ENCODE measurements around the gene ENPP3.

The ENPP3 gene
- 1.1 to 2.2 reads per million in 2 donors for total RNA-seq

DNA sequence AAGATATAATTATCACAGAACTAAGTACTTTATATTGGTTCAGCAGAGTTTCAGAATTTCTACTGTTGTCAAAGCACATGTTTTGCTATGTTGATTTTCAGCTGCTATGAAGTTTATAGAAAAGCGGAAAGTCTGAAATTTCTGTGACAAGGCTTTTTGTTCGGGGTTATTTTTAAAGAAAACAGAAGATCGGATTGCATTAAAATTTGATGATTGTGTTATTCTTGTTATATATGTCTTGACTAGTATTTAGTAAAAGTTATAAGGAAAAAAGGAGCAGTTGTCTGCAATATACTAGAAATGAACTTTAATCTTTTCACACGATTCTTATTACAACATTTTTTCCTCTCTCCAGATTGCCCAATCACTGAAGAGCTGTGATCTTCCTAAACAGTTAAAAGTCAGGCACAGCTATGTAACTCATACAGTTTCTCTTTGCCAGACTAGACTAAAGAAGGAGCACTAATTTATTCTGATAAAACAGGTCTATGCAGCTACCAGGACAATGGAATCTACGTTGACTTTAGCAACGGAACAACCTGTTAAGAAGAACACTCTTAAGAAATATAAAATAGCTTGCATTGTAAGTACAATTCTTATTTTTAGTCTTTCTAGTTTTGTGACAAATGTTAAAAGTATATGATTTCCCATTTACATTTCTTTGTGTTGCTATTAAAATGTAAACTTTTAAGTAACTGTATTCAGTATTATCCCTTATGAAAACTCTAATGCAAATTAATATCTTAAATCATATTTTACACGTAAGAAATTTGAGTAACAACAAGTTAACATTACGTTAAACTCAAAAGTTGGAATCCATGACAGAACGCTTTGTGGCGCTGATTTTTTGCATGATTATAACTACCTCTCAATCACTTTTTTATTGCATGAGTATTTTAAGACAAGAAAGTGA, at the start of gene ENPP3:
ENPP3 (plus strand) TSS at position 423 of the 913 bp plus-strand sequence; CDS start at position 506, 83 bp downstream.
- DNase-seq, result no peak

DNA sequence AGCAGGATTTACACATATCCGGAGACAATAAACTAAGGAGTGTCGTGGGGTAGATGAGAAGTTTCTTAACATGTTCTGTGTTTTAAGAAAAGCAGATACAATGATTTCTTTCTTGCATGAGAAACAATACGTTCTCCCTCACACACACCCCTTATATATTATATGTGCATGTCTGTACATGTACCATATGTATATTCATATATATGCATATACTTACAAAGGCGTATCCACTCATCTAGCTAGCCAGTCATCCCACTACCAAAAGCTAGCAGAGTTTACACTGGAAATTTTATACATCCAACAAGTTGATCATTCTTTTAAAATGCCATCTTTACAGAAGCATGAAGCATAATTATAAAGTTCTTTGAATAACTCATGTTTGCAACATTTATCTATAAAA, 49.2 kb upstream of the ENPP3 start:
- DNase-seq, result no peak

GRCh38 chr6:131588643-131589042, 48.5 kb upstream of the ENPP3 start:
- no peak for DNase-seq

DNA sequence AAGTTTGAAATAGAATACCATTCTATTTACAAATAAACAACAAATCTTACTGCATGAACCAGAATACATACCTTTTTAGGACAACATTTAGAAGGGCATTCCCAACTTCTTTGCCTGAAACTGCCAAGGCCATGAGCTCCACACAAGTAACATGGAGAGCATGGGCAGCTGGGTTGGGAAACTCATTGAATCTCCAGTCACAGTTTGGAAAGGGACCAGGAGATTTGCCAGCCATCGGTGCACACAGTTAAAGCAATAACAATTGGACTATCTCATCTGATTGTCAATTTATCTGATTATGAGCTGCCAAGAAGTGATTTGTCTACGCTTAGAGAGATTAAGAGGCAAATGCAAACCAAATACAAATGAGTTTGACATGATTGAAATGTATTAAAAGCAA, 44.2 kb upstream of the ENPP3 start:
- no peak for DNase-seq

- no peak for DNase-seq
Measured at GRCh38 chr6:131594074-131594473, 43.0 kb upstream of the ENPP3 start.

GRCh38 chr6:131597446-131597845, 39.7 kb upstream of the ENPP3 start:
- peak in 1 of 5 experiments; percentile 19 for DNase-seq

DNA sequence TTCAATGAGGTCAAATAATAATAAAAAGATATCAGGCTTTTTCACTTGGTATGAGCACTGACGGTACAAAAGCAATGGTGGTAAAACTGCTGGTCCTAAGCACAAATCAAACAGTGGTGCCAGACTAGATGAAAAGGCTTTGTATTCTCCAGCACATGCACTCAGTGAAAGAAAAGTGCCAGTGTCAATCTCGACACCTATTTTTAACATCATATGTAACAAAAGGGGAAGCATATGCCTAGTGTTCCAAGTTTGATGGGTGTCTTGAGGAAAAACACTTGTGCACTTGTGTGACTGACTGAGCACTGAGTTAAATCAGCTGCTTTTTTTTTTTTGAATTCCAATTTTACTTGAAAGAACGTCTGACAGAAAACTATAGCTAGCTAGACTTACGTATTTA, 36.4 kb upstream of the ENPP3 start:
- DNase-seq, result no peak

DNA sequence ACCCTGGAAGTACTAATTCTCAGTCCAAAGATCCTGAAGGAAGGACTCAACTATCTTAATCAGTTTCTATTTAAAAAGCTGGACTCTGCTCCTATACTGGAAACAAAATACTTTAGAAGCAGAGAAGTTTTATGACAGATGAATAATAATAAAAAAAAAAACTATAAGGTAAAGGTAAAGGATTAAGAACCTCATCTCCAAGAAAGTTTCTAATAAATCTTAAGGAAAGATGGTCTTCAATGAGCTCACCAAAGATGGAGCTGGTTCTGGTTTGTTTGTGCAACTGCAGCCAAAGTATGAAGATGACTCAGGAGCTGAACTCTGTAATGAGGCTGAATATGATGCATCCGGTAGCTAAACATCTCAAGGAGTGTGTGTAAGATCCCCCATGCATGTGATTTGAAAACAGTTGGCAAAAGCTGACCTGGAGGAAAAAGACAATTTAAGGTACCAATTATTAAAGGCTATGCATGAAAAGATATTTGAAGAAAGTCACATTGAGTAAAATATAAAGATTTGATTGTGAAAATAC, 34.3 kb upstream of the ENPP3 start:
- DNase-seq, result no peak

GRCh38 chr6:131613296-131613925, 23.7 kb upstream of the ENPP3 start:
- DNase-seq, result no peak

GRCh38 chr6:131615275-131615674, 21.8 kb upstream of the ENPP3 start:
- peak in 1 of 5 experiments; percentile 35 for DNase-seq

- DNase-seq, result peak; percentile 87 to 96 (median 91)
Measured at GRCh38 chr6:131627724-131628682, 9.1 kb upstream of the ENPP3 start, which contains the start of gene MED23. TSS of gene MED23 (minus strand) at chr6:131628242. CDS start at chr6:131628049, 193 bp downstream.

DNA sequence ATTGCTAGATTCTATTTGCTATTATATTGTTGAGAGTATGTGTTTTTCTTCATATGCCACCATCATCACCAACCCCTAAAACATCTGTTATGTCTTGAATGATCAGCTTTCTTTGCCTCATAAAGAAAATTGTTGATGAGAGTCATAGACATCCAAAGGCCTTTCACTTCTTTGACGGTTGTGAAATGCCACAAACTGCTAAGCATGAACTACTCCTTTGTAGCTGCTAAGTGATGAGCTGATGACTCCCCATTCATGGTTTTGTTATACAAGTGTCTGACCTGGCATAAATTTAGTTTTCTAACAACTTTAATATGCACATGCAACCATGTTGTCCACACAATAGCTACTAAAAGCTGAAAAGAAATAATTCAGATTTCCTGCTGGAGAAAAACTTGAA, 8.4 kb upstream of the ENPP3 start:
- DNase-seq, result peak in 1 of 5 experiments; percentile 72

DNA sequence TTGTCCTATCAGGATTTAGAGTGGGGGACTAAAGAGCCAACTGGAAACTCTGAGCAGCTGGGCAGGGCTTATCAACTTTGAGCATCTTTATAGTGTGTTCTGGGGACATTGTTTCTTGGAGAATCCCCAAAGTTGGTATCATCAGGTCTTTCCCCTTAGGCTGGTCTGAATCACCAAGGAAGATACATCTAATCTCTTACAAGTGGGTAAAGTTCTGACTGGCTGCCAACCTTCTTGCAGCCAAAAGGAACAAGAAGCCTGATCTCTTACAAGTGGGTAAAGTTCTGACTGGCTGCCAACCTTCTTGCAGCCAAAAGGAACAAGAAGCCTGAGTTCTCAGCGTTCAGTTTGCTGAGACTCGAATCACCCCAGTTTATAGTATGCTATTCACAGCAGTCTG, 7.5 kb upstream of the ENPP3 start:
- DNase-seq, result peak in 1 of 5 experiments; percentile 56

GRCh38 chr6:131631625-131632289, 5.3 kb upstream of the ENPP3 start:
- DNase-seq, result no peak

- DNase-seq, result no peak
Measured at GRCh38 chr6:131635384-131636340, 1.4 kb upstream of the ENPP3 start.

DNA sequence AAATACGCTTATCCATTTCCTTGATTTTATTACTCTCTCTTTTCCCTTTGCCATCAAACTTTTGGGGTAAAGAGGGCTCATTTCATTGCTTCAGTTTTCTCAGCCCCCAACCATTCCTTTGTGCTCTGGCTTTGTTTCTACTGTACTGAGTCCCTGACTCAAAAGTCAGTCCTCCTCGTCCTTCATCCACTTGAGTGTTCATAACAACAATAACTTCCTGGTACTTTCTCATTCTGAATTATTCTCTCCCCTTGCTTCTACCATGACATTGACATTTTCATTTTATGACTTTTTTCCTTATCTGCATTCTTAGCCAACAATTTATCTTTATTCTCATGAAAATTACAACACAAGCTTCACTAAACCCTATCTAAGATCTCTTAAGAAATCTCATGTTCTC, 911 bp downstream of the ENPP3 start:
- DNase-seq, result no peak

DNA sequence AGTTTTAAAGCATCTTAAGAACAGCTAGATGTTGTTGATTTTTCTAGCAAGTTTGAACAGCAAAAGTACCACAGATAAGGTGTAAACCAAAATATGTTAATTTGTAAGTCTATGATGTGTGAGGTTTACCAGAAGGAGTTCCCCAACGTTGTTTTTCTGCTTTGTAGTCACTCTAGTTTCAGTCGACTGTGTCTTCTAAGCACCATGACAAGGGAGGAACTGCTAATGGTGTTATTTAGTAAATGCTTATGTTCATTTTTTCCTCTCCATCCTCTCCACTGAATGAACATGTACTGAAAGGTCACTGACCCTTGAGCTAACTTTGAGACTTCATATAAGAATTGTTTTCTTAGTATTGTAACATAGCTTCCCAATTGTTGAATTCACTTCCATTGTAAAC, 3.0 kb downstream of the ENPP3 start:
- peak in 1 of 5 experiments; percentile 87 for DNase-seq

GRCh38 chr6:131640576-131640975, 3.5 kb downstream of the ENPP3 start:
- no peak for DNase-seq

DNA sequence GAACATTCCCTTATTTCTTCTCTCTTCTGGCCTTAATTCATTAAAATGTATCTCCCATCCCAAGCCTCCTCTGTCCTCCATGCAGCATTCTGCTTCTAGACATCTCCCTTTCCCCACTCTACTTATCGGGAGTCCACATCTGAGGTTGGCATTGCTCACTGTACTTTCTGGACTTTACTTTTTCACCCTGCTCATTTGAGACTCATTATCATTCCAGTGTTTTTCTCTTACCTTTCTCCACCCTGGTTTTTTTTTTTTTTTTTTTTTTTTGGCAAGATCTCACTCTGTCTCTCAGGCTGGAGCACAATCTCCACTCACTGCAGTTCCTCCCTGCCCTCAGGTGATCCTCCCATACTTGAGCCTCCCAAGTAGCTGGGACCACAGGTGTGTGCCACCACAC, 4.5 kb downstream of the ENPP3 start:
- DNase-seq, result no peak

GRCh38 chr6:131642565-131642964, 5.5 kb downstream of the ENPP3 start:
- DNase-seq, result no peak
